ENCODE data around the gene KIAA0586. TPM values are rescaled to one million over a fixed set of nuclear protein-coding genes. Genes with fewer than 3 reads are reported as not detected.
"Not testable (repeated sequence)": the region's sequence is repeated elsewhere in the genome, so short reads cannot be mapped to it uniquely, and the experiment has no call there.

KIAA0586 gene
- polyA plus RNA-seq, 2 donors = 3.9 to 6.1 TPM

DNA sequence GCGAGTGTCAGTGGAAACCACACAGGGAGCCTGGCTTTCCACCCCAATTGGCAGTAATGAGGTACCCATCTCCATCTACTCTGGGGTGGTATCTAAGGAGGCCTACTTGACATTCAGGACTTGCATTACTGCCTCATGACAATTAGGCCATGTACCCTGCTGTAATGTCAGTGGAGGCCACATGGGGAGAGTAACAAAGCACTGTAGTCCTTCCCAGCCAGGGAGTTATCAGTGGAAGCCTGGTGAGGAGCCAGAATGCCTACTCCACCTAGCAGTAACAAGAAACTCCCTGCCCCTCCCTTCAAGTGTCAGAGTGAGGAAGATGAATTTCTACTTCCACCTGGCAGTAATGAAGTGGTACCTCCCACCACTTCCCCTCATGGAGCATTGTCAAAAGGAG is 12.7 kb upstream of the KIAA0586 start:
- Histone ChIP-seq H3K36me3 (ENCODE audit: control insufficient read depth in 2 of 2, insufficient read depth in 2 of 2, low read length in 1 of 2) (peaks cover 0 to 5% of the 10 kb centered on the region in 2 donors), H3K4me3 (ENCODE audit: low read depth in 1 of 2, low read length in 2 of 2) (no peak overlapping the region), H3K27ac (ENCODE audit: low read depth in 2 of 2, low read length in 1 of 2) (no peak overlapping the region), H3K4me1 (ENCODE audit: control insufficient read depth in 2 of 2, insufficient read depth in 2 of 2, low read length in 1 of 2) (no peaks in the 10 kb centered on the region), H3K9me3 (ENCODE audit: control insufficient read depth in 2 of 2, insufficient read depth in 1 of 2, low read depth in 1 of 2, low read length in 1 of 2) (no peaks in the 10 kb centered on the region), H3K27me3 (ENCODE audit: control insufficient read depth in 1 of 2, insufficient read depth in 2 of 2, low read length in 2 of 2) (no peaks in the 10 kb centered on the region)
- 96 to 100% methylated on average over 1 of the region's 1 CpG for whole genome bisulfite sequencing, 2 donors

GRCh38 chr14:58415636-58416547 is 11.6 kb upstream of the KIAA0586 start:
- Histone ChIP-seq H3K27me3 (ENCODE audit: control insufficient read depth in 1 of 2, insufficient read depth in 2 of 2, low read length in 2 of 2) (no peaks in the 10 kb centered on the region), H3K4me3 (ENCODE audit: low read depth in 1 of 2, low read length in 2 of 2) (no peak overlapping the region), H3K27ac (ENCODE audit: low read depth in 2 of 2, low read length in 1 of 2) (no peak overlapping the region), H3K4me1 (ENCODE audit: control insufficient read depth in 2 of 2, insufficient read depth in 2 of 2, low read length in 1 of 2) (no peaks in the 10 kb centered on the region), H3K9me3 (ENCODE audit: control insufficient read depth in 2 of 2, insufficient read depth in 1 of 2, low read depth in 1 of 2, low read length in 1 of 2) (no peaks in the 10 kb centered on the region), H3K36me3 (ENCODE audit: control insufficient read depth in 2 of 2, insufficient read depth in 2 of 2, low read length in 1 of 2) (peaks cover 0 to 5% of the 10 kb centered on the region in 2 donors)
- 96% methylated on average over 10 of the region's 10 CpGs for WGBS, 2 donors

DNA sequence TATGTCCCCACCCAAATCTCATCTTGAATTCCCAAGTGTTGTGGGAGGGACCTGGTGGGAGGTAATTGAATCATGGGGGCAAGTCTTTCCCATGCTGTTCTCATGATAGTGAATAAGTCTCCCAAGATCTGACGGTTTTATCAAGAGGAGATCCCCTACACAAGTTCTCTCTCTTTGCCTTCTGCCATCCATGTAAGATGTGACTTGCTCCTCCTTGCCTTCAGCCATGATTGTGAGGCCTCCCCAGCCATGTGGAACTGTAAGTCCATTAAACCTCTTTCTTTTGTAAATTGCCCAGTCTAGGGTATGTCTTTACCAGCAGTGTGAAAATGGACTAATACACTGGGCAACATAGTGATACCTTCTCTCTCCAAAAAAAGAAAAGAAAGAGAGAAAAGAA is 10.6 kb upstream of the KIAA0586 start:
- not testable (repeated sequence) for H3K27me3 ChIP-seq (ENCODE audit: control insufficient read depth in 1 of 2, insufficient read depth in 2 of 2, low read length in 2 of 2); H3K4me3 ChIP-seq (ENCODE audit: low read depth in 1 of 2, low read length in 2 of 2); H3K9me3 ChIP-seq (ENCODE audit: control insufficient read depth in 2 of 2, insufficient read depth in 1 of 2, low read depth in 1 of 2, low read length in 1 of 2); H3K4me1 ChIP-seq (ENCODE audit: control insufficient read depth in 2 of 2, insufficient read depth in 2 of 2, low read length in 1 of 2); H3K36me3 ChIP-seq (ENCODE audit: control insufficient read depth in 2 of 2, insufficient read depth in 2 of 2, low read length in 1 of 2); H3K27ac ChIP-seq (ENCODE audit: low read depth in 2 of 2, low read length in 1 of 2)
- 97 to 100% methylated on average over 1 of the region's 1 CpG for WGBS, 2 donors

- 0 to 1% methylated on average over 35 of the region's 35 CpGs for WGBS, 2 donors
Observed at GRCh38 chr14:58426670-58427280, 744 bp upstream of the KIAA0586 start.

GRCh38 chr14:58428118-58428683 is 682 bp downstream of the KIAA0586 start:
- Histone ChIP-seq H3K27ac (ENCODE audit: low read depth in 2 of 2, low read length in 1 of 2) (peak overlapping the region; percentile 58 to 89), H3K4me3 (ENCODE audit: low read depth in 1 of 2, low read length in 2 of 2) (peak overlapping the region; percentile 92 to 93)
- WGBS, 2 donors = 0 to 1% methylated on average over 10 of the region's 10 CpGs

More at GRCh38 chr14:58426670-58427280, 744 bp upstream of the KIAA0586 start:
- no peaks in the 10 kb centered on the region for H3K9me3 ChIP-seq (ENCODE audit: control insufficient read depth in 2 of 2, insufficient read depth in 1 of 2, low read depth in 1 of 2, low read length in 1 of 2)
- H3K27ac ChIP-seq (ENCODE audit: low read depth in 2 of 2, low read length in 1 of 2) = peak overlapping the region; percentile 88 to 89
- no peaks in the 10 kb centered on the region for H3K36me3 ChIP-seq (ENCODE audit: control insufficient read depth in 2 of 2, insufficient read depth in 2 of 2, low read length in 1 of 2)
- H3K4me3 ChIP-seq (ENCODE audit: low read depth in 1 of 2, low read length in 2 of 2) = peak overlapping the region; percentile 92 to 93
- no peaks in the 10 kb centered on the region for H3K4me1 ChIP-seq (ENCODE audit: control insufficient read depth in 2 of 2, insufficient read depth in 2 of 2, low read length in 1 of 2)
- H3K27me3 ChIP-seq (ENCODE audit: control insufficient read depth in 1 of 2, insufficient read depth in 2 of 2, low read length in 2 of 2) = no peaks in the 10 kb centered on the region

GRCh38 chr14:58430156-58430555 is 2.6 kb downstream of the KIAA0586 start:
- no peaks in the 10 kb centered on the region for H3K9me3 ChIP-seq (ENCODE audit: control insufficient read depth in 2 of 2, insufficient read depth in 1 of 2, low read depth in 1 of 2, low read length in 1 of 2)
- H3K27ac ChIP-seq (ENCODE audit: low read depth in 2 of 2, low read length in 1 of 2) = no peak overlapping the region
- no peaks in the 10 kb centered on the region for H3K4me1 ChIP-seq (ENCODE audit: control insufficient read depth in 2 of 2, insufficient read depth in 2 of 2, low read length in 1 of 2)
- no peak overlapping the region for H3K4me3 ChIP-seq (ENCODE audit: low read depth in 1 of 2, low read length in 2 of 2)
- H3K27me3 ChIP-seq (ENCODE audit: control insufficient read depth in 1 of 2, insufficient read depth in 2 of 2, low read length in 2 of 2) = no peaks in the 10 kb centered on the region
- H3K36me3 ChIP-seq (ENCODE audit: control insufficient read depth in 2 of 2, insufficient read depth in 2 of 2, low read length in 1 of 2) = peaks cover 0 to 4% of the 10 kb centered on the region in 2 donors
- WGBS, 2 donors = 50% methylated on average over 1 of the region's 1 CpG

More at GRCh38 chr14:58428118-58428683, 682 bp downstream of the KIAA0586 start:
- H3K27me3 ChIP-seq (ENCODE audit: control insufficient read depth in 1 of 2, insufficient read depth in 2 of 2, low read length in 2 of 2) = no peaks in the 10 kb centered on the region
- H3K4me1 ChIP-seq (ENCODE audit: control insufficient read depth in 2 of 2, insufficient read depth in 2 of 2, low read length in 1 of 2) = no peaks in the 10 kb centered on the region
- H3K36me3 ChIP-seq (ENCODE audit: control insufficient read depth in 2 of 2, insufficient read depth in 2 of 2, low read length in 1 of 2) = no peaks in the 10 kb centered on the region
- no peaks in the 10 kb centered on the region for H3K9me3 ChIP-seq (ENCODE audit: control insufficient read depth in 2 of 2, insufficient read depth in 1 of 2, low read depth in 1 of 2, low read length in 1 of 2)

DNA sequence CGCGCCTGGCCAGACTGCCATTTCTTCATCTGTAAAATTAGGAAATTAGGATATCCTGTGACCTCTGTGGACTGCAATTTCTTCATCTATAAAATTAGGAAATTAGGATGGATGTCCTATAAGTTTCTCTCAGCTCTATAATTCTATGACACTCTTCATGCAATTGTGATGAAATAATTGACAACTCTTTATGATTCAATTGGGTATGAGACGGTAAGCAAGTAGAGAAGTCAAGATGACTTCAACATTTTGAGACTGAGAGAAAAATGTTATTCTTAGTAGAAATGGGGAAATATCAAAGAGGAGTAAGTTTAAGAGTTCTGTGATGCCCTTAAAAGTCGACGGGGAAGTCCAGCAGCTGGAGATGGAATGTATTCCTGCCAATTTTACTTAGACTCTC is 12.0 kb downstream of the KIAA0586 start:
- Histone ChIP-seq H3K27ac (ENCODE audit: low read depth in 2 of 2, low read length in 1 of 2) (no peak overlapping the region), H3K4me3 (ENCODE audit: low read depth in 1 of 2, low read length in 2 of 2) (no peak overlapping the region), H3K36me3 (ENCODE audit: control insufficient read depth in 2 of 2, insufficient read depth in 2 of 2, low read length in 1 of 2) (peaks cover 2 to 9% of the 10 kb centered on the region in 2 donors), H3K4me1 (ENCODE audit: control insufficient read depth in 2 of 2, insufficient read depth in 2 of 2, low read length in 1 of 2) (no peaks in the 10 kb centered on the region), H3K27me3 (ENCODE audit: control insufficient read depth in 1 of 2, insufficient read depth in 2 of 2, low read length in 2 of 2) (no peaks in the 10 kb centered on the region), H3K9me3 (ENCODE audit: control insufficient read depth in 2 of 2, insufficient read depth in 1 of 2, low read depth in 1 of 2, low read length in 1 of 2) (no peaks in the 10 kb centered on the region)
- WGBS, 2 donors = 88 to 93% methylated on average over 5 of the region's 5 CpGs

- Histone ChIP-seq H3K36me3 (ENCODE audit: control insufficient read depth in 2 of 2, insufficient read depth in 2 of 2, low read length in 1 of 2) (peaks cover 2 to 3% of the 10 kb centered on the region in 2 donors), H3K4me3 (ENCODE audit: low read depth in 1 of 2, low read length in 2 of 2) (no peak overlapping the region), H3K27ac (ENCODE audit: low read depth in 2 of 2, low read length in 1 of 2) (no peak overlapping the region), H3K27me3 (ENCODE audit: control insufficient read depth in 1 of 2, insufficient read depth in 2 of 2, low read length in 2 of 2) (no peaks in the 10 kb centered on the region), H3K9me3 (ENCODE audit: control insufficient read depth in 2 of 2, insufficient read depth in 1 of 2, low read depth in 1 of 2, low read length in 1 of 2) (no peaks in the 10 kb centered on the region), H3K4me1 (ENCODE audit: control insufficient read depth in 2 of 2, insufficient read depth in 2 of 2, low read length in 1 of 2) (no peaks in the 10 kb centered on the region)
- 91 to 95% methylated on average over 5 of the region's 5 CpGs for WGBS, 2 donors
Observed at GRCh38 chr14:58444627-58445026, 17.1 kb downstream of the KIAA0586 start.

- H3K4me1 ChIP-seq (ENCODE audit: control insufficient read depth in 2 of 2, insufficient read depth in 2 of 2, low read length in 1 of 2) = peaks cover 0 to 2% of the 10 kb centered on the region in 2 donors
- no peaks in the 10 kb centered on the region for H3K9me3 ChIP-seq (ENCODE audit: control insufficient read depth in 2 of 2, insufficient read depth in 1 of 2, low read depth in 1 of 2, low read length in 1 of 2)
- peaks cover 0 to 3% of the 10 kb centered on the region in 2 donors for H3K36me3 ChIP-seq (ENCODE audit: control insufficient read depth in 2 of 2, insufficient read depth in 2 of 2, low read length in 1 of 2)
- no peak overlapping the region for H3K27ac ChIP-seq (ENCODE audit: low read depth in 2 of 2, low read length in 1 of 2)
- 56 to 73% methylated on average over 9 of the region's 9 CpGs for WGBS, 2 donors
- no peaks in the 10 kb centered on the region for H3K27me3 ChIP-seq (ENCODE audit: control insufficient read depth in 1 of 2, insufficient read depth in 2 of 2, low read length in 2 of 2)
- H3K4me3 ChIP-seq (ENCODE audit: low read depth in 1 of 2, low read length in 2 of 2) = no peak overlapping the region
Observed at GRCh38 chr14:58455593-58456265, 28.2 kb downstream of the KIAA0586 start.
